HG02610 (cell line): Measurements from ENCODE around the gene SPATA31C2.
"Not testable (repeated sequence)": the region's sequence is repeated elsewhere in the genome, so short reads cannot be mapped to it uniquely, and the experiment has no call there.

Experiments used
- ATAC-seq: cut with Tn5 transposase; IDR thresholded peaks from one replicate; pipeline ENCODE4 v1.9.1; 2021; ENCODE audit warnings: mild to moderate bottlenecking, moderate library complexity; ENCODE audit not compliant: unreplicated experiment

The SPATA31C2 gene

DNA sequence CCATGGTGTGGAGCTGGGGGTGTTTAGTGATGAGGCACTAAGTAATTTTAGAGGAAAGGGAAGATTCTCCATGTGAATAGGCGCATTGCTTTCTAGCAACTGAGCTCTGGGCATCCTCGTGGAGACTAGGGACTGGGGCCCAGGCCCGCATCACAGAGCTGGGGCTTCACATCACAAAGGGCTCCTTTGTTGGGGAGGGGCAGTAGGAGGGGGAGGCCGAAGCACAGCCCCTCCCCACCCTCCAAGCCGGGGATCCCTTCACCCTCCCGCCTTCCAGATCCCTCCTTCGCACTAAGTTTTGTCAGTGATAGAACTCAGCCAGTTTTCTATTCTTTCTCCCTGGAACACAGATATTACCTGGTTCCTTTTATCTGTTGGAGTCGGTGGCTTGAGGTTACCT lies at the start of gene SPATA31C2:
Gene SPATA31C2 (minus strand): TSS at position 101 of the 400 bp plus-strand sequence. CDS start 29 bp downstream, at position 72.
- not testable (repeated sequence) for ATAC-seq

DNA sequence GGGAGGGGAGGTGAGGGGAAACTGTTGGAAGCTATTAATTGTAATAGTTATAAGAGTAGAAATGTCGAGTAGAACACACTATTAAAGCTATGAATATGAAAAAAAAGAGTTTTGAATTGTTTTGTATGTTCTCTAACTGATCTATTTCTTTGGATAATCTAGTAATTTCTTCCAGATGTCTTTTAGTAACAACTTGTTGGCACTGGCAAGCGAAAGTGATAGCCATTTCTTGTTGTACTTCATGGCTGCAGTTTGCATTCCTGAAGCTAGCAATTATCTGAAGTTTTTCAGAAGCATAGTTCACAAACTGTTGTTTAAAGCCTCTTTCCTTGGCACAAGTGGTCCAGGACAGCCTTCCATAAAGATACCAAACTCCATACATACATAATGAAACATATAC lies 49.4 kb upstream of the SPATA31C2 start:
- no peak for ATAC-seq

DNA sequence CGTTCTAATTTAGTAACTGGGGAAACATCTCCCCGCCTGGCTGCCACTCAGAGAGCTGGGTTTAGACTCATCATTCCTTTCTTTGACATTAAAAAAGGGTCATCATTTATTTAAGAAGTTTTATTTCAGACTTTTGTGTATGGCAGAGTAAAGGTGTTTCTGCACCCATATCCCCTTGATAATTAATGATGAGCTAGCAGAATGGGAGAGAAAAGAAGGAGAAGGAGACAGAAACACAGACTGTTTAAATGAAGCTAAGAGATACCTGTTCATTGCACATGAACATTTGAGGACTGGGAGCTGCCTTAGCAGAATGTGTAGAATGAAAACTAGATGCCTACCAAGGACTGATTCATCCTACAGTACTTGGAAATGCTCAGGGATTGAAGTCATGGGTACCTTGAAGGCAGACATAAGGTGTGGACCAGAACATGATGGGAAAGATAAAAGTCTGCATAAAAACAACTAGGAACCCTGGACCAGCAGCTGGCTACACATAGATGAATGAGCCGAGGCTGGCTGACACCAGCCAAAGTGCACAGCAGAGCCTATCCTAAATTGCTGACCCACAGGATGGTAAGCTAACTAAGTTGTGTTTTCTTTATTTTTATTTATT lies 48.3 kb upstream of the SPATA31C2 start:
- no peak for ATAC-seq

DNA sequence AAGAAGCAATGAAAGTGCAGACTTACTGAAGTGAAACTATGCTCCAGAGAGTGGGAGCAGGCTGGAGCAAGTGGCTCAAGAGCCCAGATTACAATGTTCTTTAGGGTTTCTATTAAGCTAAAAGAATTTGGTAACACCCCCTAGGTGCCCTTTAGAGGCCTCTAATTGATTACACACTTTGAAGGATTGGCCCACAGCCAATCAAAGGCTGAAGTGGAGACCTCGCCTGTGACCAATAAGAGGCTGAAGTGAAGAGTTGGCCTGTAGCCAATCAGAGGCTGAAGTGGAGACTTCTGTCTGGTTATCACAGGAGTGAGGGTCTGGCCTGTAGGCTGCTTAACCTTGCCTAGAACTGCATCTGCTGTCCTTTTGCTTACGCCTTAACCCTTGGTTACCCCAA lies 46.7 kb upstream of the SPATA31C2 start:
- ATAC-seq, result no peak

DNA sequence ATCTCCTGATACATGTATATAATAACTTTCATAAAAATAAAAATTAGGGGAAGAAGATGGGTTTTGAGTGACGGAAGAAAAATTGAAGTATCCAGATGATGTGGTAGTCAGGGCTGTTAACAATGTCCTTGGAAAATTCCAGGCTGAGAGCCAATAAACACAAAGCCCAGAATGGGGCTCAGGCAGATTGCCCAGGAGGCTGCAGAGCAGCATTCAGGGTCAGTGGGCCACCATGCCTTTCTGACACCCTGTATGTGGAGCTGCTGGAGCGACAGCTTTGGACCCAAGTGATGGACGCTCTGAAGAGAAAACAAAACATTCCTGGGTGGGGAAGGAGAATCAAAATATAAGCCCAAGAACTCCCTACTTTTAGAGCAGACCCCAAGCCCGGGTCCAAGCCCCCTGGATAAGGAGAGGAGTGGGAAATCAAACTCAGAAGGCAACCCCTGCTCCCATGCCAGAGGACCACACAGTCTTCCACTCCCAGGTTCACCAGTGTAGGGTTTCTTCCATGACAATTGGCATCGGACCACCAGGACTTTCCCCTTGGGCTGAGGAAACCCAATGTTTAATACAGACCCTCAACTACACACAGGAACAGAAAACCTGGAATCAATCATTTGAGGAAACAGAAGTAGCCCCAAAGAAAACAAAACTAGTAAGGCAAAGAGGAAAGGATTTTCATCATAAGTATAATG lies 45.7 kb upstream of the SPATA31C2 start:
- ATAC-seq, result no peak

DNA sequence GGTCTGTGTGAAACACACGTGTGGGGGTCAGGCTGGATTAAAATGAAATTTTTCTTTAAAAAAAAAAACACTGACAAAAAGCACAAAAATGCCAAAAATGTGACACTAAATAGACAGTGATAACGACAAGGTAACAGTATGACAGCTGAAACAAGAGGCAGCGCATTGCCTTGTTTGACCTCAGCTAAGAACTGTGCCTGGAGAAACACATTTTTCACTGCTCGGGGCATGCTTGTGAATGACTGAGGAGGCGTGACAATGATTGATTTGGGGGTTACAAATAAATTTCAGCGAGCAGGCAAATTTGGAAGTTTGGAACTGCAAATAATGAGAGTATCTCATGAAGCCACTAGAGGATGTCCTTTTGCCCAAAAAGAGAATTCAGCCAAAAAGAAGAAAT lies 44.2 kb upstream of the SPATA31C2 start:
- ATAC-seq, result no peak

DNA sequence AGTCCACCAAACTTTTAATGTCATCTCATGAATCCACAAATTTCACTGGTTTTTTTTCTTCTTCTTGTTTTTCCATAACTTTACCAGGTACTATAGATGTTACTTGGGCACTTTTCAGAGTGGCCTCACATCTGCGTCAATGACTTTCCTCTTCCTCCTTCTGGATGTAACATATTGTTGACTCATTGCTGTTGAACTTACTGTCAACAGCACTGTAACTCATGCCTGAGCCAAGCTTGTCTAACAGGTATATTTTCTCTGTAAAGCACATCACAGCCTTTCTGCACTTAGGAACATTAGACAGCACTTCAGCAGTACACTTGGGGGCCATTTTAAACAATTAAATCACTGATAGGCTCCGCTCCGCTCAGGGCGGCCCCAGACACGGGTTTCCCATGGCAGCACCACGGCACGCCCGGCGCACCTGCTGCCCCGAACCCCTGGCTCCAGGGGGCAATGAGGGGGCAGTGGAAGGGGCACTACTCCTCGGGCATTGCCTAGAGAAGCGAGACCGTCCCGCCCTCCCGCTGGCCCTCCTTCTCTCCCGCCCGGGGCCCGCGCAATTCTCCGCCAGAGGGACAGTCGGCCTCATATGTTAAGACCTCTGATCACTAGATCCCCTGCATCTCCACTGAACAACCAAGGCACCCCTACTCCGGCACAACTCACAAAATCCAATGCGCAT lies 41.9 kb upstream of the SPATA31C2 start:
- no peak for ATAC-seq

DNA sequence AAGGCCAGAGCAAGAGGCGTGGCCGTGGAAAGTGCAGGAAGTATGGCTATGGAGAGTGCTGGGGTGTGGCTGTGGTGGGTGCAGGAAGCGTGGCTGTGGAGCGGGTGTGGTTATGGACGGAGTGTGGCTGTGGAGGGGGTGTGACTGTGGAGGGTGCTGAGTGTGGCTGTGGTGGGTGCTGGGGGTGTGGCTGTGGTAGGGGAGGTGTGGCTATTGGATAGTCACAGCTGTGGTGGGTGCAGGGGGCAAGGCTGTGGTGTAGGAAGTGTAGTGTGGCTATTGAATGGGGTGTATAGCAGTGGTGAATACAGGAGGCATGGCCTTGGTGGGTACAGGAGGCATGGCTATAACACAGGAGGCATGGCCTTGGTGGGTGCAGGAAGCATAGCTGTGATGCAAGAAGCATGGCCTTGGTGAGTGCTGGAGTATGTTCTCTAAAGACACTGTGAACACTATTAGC lies 40.8 kb upstream of the SPATA31C2 start:
- ATAC-seq, result no peak

DNA sequence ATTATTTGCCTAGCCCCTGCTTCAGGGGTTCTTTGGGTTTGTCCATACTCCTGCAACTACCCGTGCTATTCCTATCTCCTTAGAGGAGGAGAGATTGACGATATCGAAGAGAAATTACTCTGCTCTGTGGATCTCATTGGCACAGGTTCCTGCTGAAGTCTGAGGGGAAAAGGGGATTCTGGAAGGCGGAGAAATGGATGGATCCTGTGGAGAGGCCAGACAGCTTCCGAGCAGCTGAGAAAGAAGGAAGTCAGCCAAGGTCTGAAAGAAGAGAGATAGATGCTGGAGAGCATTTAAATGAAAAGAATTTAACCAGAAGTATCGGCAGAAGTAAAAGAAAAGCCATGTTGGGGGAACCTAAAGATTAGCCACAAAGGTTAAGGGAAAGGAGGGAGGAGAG lies 40.4 kb upstream of the SPATA31C2 start:
- no peak for ATAC-seq

DNA sequence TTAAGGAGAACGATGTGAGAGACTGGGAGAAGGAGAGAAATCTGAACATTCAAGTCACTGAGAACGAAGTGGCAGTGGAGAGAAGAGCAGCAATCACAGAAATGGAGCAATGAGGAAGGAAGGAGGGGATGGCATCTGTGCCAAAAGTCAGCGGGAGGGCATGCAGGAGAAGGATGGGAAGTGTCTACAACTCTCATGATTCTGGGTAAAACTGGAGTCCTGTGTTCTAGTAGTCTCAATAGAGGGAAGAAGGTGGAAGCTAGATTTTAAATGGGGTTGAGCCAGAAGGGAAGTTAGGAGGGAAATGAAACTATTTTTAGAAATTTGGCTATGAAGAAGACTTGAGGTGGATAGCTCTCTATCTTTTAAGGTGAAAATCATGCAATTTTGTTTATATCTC lies 39.1 kb upstream of the SPATA31C2 start:
- ATAC-seq, result no peak

DNA sequence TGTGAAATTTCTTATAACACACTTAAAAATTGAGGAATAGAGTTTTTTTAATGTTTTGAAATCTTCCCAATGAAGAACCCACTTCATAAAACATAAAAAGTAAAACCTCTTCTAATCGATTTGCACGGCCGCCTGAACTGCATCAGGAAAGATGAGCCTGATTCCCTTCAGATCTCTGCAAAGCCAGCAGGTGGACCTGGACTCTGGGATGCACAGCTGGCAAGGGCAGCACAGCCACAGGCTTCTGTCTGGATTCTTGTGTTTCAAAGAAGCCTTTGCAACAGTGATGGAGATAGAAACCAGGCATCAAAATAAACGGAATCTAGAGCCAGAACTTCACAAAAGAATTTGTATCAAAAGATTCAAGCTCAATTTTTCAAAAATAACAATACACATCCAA lies 36.0 kb upstream of the SPATA31C2 start:
- no peak for ATAC-seq

DNA sequence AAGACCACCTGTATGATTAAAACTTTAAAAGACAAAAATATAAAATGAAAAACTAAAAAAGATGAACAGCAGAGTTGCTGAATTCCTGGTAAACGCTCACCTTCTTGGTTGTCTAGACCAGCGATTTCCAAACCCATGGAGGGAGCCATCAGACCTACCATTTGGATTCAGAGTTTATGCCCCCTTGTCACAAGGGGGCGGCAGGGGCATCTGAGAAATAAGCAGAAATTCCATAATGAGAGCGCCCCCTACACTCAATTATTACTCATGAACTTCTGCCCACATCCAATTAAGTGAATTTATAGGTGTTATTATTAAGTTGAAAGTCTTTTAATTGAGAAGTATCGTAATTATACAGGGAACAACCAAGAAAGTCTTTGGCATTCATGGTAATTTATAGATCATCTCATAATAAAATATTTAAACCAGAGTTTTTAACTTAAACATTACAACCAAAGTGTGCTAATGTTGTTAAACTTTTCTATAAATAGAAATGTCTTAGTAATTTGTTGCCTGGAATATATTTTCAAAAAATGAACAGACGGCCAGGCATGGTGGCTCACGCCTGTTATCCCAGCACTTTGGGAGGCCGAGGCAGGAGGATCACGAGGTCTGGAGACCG lies 35.2 kb upstream of the SPATA31C2 start:
- ATAC-seq, result no peak

DNA sequence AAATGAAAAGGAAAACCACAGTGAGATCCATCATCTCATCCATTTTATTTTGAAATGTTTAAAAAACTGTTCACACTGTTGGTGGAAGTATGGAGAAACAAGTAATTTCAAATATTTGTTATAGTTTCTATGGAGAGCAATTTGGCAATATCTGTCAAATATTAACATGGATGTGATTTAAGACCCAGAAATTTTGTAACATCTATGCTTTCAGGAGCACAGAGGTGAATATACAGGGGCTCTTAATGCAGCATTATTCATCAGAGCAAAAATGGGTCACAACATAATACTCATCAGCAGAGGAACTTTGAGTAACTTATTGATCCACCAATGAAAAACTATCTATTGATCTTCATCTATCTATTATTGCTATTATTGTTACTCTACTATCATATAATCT lies 31.4 kb upstream of the SPATA31C2 start:
- no peak for ATAC-seq

DNA sequence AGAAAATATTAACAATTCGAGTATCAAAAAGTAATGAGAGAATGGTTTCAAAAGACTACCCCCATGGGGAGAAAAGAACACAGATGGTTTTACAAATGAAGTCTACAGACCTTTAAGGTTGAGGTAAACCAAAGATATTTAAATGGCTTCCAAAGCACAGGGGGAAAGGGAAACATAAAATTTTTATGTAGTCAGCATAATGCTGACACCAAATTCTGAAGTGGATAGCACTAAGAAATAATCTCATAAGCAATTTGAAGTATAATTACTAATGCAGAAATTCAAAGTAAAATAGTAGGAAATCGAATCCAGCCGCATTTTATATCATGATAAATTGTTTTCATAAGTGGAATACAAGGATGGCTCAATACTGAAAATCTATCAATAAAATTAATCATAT lies 30.3 kb upstream of the SPATA31C2 start:
- ATAC-seq, result no peak

DNA sequence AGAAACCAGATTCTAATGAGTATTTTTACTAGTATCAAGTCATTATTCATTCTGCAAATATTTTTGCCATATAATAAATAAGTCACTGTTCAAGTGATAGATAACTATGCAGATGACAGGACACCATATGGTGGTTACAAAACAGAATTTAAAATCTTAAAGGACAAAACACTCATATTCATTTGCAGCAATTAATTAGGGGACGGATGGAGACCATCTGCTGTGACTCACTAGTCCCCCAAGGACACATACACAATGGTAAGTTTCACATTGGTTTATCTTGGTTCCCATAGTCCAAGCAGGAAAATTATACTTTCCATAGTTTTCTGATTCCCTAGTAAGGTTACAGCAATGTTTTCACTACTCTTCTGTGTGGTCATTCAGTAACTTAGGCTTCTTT lies 28.4 kb upstream of the SPATA31C2 start:
- ATAC-seq, result no peak

DNA sequence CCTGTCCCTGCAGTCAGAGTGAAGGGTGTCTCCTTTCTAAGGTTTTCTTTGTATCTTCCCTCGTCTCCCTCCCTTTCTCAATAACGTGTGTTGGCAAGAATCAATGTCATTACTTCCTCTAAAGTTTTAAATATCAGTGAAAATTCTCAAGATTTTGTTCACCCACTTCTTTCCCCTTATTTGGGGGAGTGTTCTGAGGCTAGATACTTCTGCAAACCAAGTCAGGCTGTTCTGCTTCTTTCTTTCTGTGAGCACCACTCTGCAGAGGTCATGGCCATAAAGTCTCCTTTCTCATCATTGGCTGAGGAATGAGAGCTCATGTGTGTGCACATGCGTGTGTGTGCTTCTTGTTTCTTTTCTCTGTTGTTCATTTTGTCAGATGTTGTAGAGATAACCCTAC lies 26.6 kb upstream of the SPATA31C2 start:
- ATAC-seq, result no peak

DNA sequence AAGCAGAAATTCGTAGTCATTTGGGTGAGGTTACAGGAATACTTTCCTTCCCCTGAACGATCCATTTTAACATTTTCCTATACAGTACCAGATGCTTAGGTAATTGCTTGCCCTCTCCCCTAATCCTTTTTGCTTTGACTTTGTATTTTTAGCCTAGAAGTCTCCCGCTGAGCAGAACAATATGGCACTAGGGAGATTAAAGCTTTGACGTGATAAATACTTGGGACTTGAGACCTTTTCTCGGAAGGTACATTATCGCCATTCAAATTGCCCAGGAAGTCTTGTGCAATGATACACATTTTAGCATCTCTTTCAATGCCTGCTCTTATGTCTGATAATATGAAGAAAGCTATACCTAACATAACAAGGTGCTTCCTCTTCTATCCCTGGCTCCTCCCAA lies 22.9 kb upstream of the SPATA31C2 start:
- no peak for ATAC-seq

DNA sequence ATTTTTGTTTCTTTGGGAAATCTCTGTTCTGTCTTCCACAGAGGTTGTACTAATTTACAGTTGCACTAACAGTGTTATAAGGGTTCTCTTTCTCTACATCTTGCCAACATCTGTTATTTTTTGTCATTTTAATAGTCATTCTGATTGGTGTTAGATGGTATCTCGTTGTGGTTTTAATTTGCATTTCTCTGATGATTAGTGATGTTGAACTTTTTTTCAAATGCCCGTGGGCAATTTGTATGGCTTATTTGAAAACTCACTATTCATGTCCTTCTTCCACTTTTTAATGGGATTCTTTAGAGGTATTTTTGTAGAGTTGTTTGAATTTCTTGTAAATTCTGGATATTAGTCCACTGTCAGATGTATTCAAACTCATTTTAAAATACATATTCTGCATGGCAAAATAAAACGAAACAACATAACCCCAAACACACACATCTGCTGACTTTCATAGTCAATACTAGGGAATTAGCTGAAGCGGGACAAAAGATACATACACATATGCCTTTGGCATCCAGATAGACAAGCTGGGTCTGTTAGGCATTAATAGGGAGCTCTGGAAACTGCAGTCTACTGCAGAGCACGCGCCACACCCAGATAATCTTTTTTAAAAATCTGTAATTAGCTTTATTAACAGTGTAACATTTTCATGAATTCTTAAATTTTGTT lies 5.8 kb upstream of the SPATA31C2 start:
- ATAC-seq, result no peak

DNA sequence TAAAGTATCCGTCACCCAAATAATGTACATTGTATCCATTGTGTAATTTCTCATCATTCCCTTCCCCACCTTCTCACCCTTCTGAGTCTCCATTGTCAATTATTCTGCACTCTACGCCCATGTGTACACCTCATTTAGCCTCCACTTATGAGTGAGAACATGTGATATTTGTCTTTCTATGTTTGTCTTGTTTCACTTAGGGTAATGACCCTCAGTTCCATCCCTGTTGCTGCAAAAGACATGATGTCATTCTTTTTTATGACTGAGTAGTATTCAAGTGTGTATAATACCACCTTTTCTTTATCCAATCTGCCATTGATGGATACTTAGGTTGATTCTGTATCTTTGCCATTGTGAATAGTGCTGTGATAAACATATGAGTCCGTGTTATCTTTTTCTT lies 4.9 kb upstream of the SPATA31C2 start:
- ATAC-seq, result no peak

DNA sequence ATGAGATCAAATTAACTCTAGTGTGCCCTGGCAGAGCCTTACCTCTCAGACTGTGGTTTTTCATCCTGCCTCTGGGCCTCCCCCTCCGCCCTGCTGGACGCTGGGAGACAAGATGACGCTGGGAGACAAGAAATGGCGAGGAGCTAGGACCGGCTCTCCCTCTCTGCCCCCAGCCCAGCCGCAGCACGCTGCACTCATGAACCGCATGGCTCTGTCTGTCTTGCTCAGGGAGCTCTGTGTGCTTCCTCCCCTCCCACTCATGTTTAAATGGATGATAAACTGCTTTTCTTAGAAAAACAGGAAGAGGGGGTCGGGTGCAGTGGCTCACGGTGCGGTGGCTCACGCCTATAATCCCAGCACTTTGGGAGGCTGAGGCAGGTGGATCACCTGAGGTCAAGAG lies 4.7 kb downstream of the SPATA31C2 start:
- ATAC-seq, result not testable (repeated sequence)

DNA sequence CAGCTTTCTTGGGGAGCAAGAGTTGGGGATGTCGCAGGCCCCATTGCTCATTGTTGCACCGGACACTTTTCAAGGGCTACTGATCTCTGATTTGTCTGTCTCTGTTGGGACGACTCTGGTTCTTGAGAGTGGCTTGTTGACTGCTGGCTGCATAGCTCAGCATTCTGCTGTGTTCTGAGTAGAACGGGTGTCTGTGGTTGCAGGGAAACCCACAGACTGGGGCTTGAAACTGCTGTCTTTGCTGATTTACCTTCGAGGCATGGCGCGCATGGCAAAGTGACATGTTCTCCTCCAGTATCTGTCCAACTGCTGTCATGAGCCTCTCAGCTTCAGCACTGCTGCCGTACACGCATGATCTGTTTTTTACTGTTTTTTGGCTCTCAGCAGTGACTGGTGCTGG lies 8.7 kb downstream of the SPATA31C2 start:
- ATAC-seq, result not testable (repeated sequence)
